Neural cell (in vitro differentiated cells): ENCODE results near the gene ROBO3. TPM values are rescaled to one million over a fixed set of nuclear protein-coding genes. Genes with fewer than 3 reads are reported as not detected.

ENCODE experiments used
- H2AFZ ChIP-seq: fragments of 200-600, 300-800 bp; sonication (generic), shearing (Covaris generic); 2 replicates; pipeline ENCODE4 v1.6.0; 2014; ENCODE audit warnings: low read depth, mild to moderate bottlenecking, antibody characterized with exemption, low read length, moderate library complexity
- H3F3A ChIP-seq: fragments of 200-600 bp; shearing (Covaris generic); 2 replicates; pipeline ENCODE4 v1.6.1; 2016; ENCODE audit warnings: mild to moderate bottlenecking, moderate library complexity, mixed read lengths, antibody characterized with exemption, low read length; ENCODE audit not compliant: insufficient read depth, poor library complexity, severe bottlenecking
- H3K27ac ChIP-seq: fragments of 200-600, 300-800 bp; sonication (generic), shearing (Covaris generic); 2 replicates; pipeline ENCODE4 v1.5.1; 2014; ENCODE audit warnings: mild to moderate bottlenecking, low read length, moderate library complexity
- H3K27me3 ChIP-seq: fragments of 300-800, 200-600 bp; sonication (generic), shearing (Covaris generic); 2 replicates; pipeline ENCODE4 v1.6.0; 2014; ENCODE audit warnings: mild to moderate bottlenecking, low read depth, low read length, moderate library complexity; ENCODE audit not compliant: insufficient read depth
- H3K36me3 ChIP-seq: fragments of 300-800, 200-600 bp; sonication (generic), shearing (Covaris generic); 2 replicates; pipeline ENCODE4 v1.5.1; 2014; ENCODE audit warnings: mild to moderate bottlenecking, antibody characterized with exemption, low read length, moderate library complexity; ENCODE audit not compliant: insufficient read depth
- H3K4me2 ChIP-seq: fragments of 300-800, 200-600 bp; sonication (generic), shearing (Covaris generic); 2 replicates; pipeline ENCODE4 v1.6.0; 2014; ENCODE audit warnings: mild to moderate bottlenecking, low read length
- H3K4me3 ChIP-seq: fragments of 300-800, 200-600 bp; sonication (generic), shearing (Covaris generic); 2 replicates; pipeline ENCODE4 v1.5.1; 2014; ENCODE audit warnings: mild to moderate bottlenecking, low read length, moderate library complexity
- H3K79me2 ChIP-seq: fragments of 200-600 bp; shearing (Covaris generic); replicated peaks from 2 replicates; pipeline ENCODE4 v1.6.0; 2014; ENCODE audit warnings: mild to moderate bottlenecking, low read length, moderate library complexity; ENCODE audit not compliant: insufficient read depth
- H3K9ac ChIP-seq: fragments of 300-800, 200-600 bp; sonication (generic), shearing (Covaris generic); 2 replicates; pipeline ENCODE4 v1.6.1; 2016; ENCODE audit warnings: mild to moderate bottlenecking, low read length, mixed read lengths
- H3K9me2 ChIP-seq: fragments of 200-600 bp; shearing (Covaris generic); 2 replicates; pipeline ENCODE4 v1.6.1; 2016; ENCODE audit warnings: mild to moderate bottlenecking, low read length, mixed read lengths; ENCODE audit not compliant: insufficient read depth
- H3K9me3 ChIP-seq: fragments of 200-600, 300-800 bp; sonication (generic), shearing (Covaris generic); 2 replicates; pipeline ENCODE4 v1.6.1; 2016; ENCODE audit warnings: mild to moderate bottlenecking, mixed run types, low read length, moderate library complexity, mixed read lengths
- H4K20me1 ChIP-seq: fragments of 200-600 bp; shearing (Covaris generic); 2 replicates; pipeline ENCODE4 v1.6.1; 2016; ENCODE audit warnings: mild to moderate bottlenecking, mixed run types; ENCODE audit not compliant: insufficient read depth
- CTCF ChIP-seq: fragments of 450-650 bp; IDR thresholded peaks from 2 replicates; pipeline ENCODE4 v1.5.1; 2014; ENCODE audit warnings: antibody characterized with exemption, mild to moderate bottlenecking, moderate library complexity; ENCODE audit not compliant: poor library complexity, severe bottlenecking
- EP300 ChIP-seq: fragments of 450-650 bp; conservative IDR thresholded peaks from 2 replicates; pipeline ENCODE4 v1.6.1; 2014; ENCODE audit warnings: antibody characterized with exemption, mild to moderate bottlenecking, moderate library complexity; ENCODE audit not compliant: poor library complexity, severe bottlenecking
- EZH2 ChIP-seq: fragments of 200-600, 300-800 bp; shearing (Covaris generic), sonication (generic); IDR thresholded peaks from 2 replicates; pipeline ENCODE4 v1.6.1; 2014; ENCODE audit warnings: antibody characterized with exemption, low read length, borderline replicate concordance, mild to moderate bottlenecking; ENCODE audit not compliant: insufficient read depth, poor library complexity, severe bottlenecking
- MXI1 ChIP-seq: fragments of 450-650 bp; conservative IDR thresholded peaks from 2 replicates; pipeline ENCODE4 v1.6.1; 2014; ENCODE audit warnings: antibody characterized with exemption, mild to moderate bottlenecking; ENCODE audit not compliant: poor library complexity, severe bottlenecking
- POLR2AphosphoS5 ChIP-seq: IDR thresholded peaks from 2 replicates; pipeline ENCODE4 v1.6.1; 2012
- RAD21 ChIP-seq: fragments of 450-650 bp; conservative IDR thresholded peaks from 2 replicates; pipeline ENCODE4 v1.6.1; 2014; ENCODE audit warnings: antibody characterized with exemption, mild to moderate bottlenecking, moderate library complexity
- REST ChIP-seq: IDR thresholded peaks from 2 replicates; pipeline ENCODE4 v1.6.1; 2012; ENCODE audit warnings: borderline replicate concordance
- SMC3 ChIP-seq: fragments of 450-650 bp; conservative IDR thresholded peaks from 2 replicates; pipeline ENCODE4 v1.6.1; 2014; ENCODE audit warnings: antibody characterized with exemption, mild to moderate bottlenecking, moderate library complexity; ENCODE audit not compliant: poor library complexity
- TAF1 ChIP-seq: IDR thresholded peaks from 2 replicates; pipeline ENCODE4 v1.6.1; 2012; ENCODE audit warnings: low read depth
- polyA plus RNA-seq: library from polyadenylated mRNA; depleted of rRNA; stranded (reverse); fragments of >200 nt; gene quantifications from 2 replicates; pipeline ENCODE4 v1.2.3, GENCODE V29; 2014

ROBO3 gene
- polyA plus RNA-seq, 1 donor from 2014 or later: 12.8 TPM

- Histone ChIP-seq H4K20me1 (no peaks in the 10 kb centered on the region), H3K9ac (no peak overlapping the region), H3K9me2 (no peaks in the 10 kb centered on the region), H3K27me3 (no peaks in the 10 kb centered on the region), H2AFZ (no peak overlapping the region), H3K27ac (no peak overlapping the region), H3K9me3 (no peaks in the 10 kb centered on the region), H3K79me2 (no peaks in the 10 kb centered on the region), H3F3A (no peaks in the 10 kb centered on the region), H3K4me2 (no peak overlapping the region), H3K4me3 (no peak overlapping the region), H3K36me3 (no peaks in the 10 kb centered on the region)
- TF ChIP-seq EP300 (no peak), POLR2AphosphoS5 (no peak), MXI1 (no peak), REST (no peak)
Observed at GRCh38 chr11:124884340-124884739, 19.1 kb downstream of the ROBO3 start.

GRCh38 chr11:124884869-124885479, 19.7 kb downstream of the ROBO3 start:
- H3K27me3 ChIP-seq: no peaks in the 10 kb centered on the region
- H3K27ac ChIP-seq: no peak overlapping the region
- no peaks in the 10 kb centered on the region for H3K36me3 ChIP-seq
- no peak overlapping the region for H3K9ac ChIP-seq
- no peaks in the 10 kb centered on the region for H3F3A ChIP-seq
- H3K9me2 ChIP-seq: no peaks in the 10 kb centered on the region
- H2AFZ ChIP-seq: no peak overlapping the region
- H3K4me3 ChIP-seq: no peak overlapping the region
- TF ChIP-seq POLR2AphosphoS5: no peak
- H4K20me1 ChIP-seq: no peaks in the 10 kb centered on the region
- no peak overlapping the region for H3K4me2 ChIP-seq
- no peaks in the 10 kb centered on the region for H3K79me2 ChIP-seq
- H3K9me3 ChIP-seq: no peaks in the 10 kb centered on the region

- Histone ChIP-seq H3K79me2 (no peaks in the 10 kb centered on the region), H3K4me3 (no peak overlapping the region), H3K9ac (no peak overlapping the region), H3K27ac (no peak overlapping the region), H3K4me2 (no peak overlapping the region), H2AFZ (no peak overlapping the region), H3F3A (no peaks in the 10 kb centered on the region), H3K9me2 (no peaks in the 10 kb centered on the region), H3K27me3 (no peaks in the 10 kb centered on the region), H3K36me3 (no peaks in the 10 kb centered on the region), H4K20me1 (no peaks in the 10 kb centered on the region), H3K9me3 (no peaks in the 10 kb centered on the region)
- TF ChIP-seq RAD21 (no peak), SMC3 (no peak), MXI1 (no peak), EP300 (no peak), TAF1 (no peak), CTCF (no peak), POLR2AphosphoS5 (no peak), REST (no peak), EZH2 (no peak)
Observed at GRCh38 chr11:124886476-124886875, 21.2 kb downstream of the ROBO3 start.
